Activated naive CD8-positive, alpha-beta T cell treated with anti-CD3 and anti-CD28 coated beads, Interleukin-2, amount 50 U/mL, for 24 hours (primary cell): ENCODE measurements around the gene GPR27.
A peak's percentile ranks its signal among the peaks of the same experiment; 100 is the strongest.

Experiments
- ATAC-seq: fragments of 150-1000 bp; cut with Tn5 transposase; one replicate; pipeline ENCODE4 v1.10.0; 2021
- DNase-seq: peaks from one replicate; pipeline ENCODE4 v3.0.0; 2021
- H3K27ac Mint-ChIP-seq: one replicate; pipeline ENCODE4 v1.8.0; 2021; ENCODE audit warnings: mild to moderate bottlenecking, mixed read lengths
- H3K27me3 Mint-ChIP-seq: one replicate; pipeline ENCODE4 v1.8.0; 2021; ENCODE audit warnings: mixed read lengths
- H3K36me3 Mint-ChIP-seq: one replicate; pipeline ENCODE4 v1.8.0; 2021; ENCODE audit warnings: low read depth, mixed read lengths
- H3K4me1 Mint-ChIP-seq: one replicate; pipeline ENCODE4 v1.8.0; 2021; ENCODE audit warnings: mixed read lengths
- H3K4me3 Mint-ChIP-seq: one replicate; pipeline ENCODE4 v1.8.0; 2021; ENCODE audit warnings: mild to moderate bottlenecking, moderate library complexity, mixed read lengths
- H3K9me3 Mint-ChIP-seq: one replicate; pipeline ENCODE4 v1.8.0; 2021; ENCODE audit warnings: mixed read lengths

GPR27 gene

DNA sequence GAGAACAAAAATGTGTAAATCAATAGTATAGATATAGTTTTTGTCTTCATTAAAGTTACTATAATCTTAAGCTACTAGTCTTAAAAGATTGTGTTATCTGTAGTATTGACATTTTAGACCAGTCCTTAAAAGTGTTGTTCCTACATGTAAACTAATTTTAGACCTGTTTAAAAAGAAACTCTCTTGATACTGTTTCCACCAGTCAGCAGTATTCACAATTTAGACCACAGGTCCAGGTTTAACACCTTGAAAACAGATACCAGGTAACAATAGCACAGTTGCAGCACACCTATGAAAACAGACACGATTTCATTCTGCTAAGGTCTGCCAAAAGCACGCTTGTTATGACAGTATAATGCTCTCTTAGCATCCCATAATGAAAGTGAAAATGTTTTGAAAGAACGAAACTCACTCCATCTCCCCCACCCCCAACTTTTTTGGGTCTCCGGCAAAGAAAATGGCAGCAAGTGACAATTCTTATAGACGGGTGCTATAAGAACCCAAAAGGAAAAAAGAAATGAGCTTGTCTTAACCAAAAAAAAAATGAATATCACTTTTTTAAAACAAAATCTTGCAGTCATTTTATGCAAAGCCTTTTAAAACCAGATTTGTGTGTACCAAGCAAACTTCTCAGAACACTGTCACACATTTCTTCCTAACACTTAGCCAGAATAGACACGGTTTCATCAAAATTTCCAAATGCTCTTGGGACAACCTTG, 30.0 kb upstream of the GPR27 start:
- peak overlapping the region; percentile 79 for H3K4me3 Mint-ChIP-seq
- peak; percentile 47 for DNase-seq
- H3K4me1 Mint-ChIP-seq, result peaks cover 67% of the 10 kb centered on the region
- no peaks in the 10 kb centered on the region for H3K36me3 Mint-ChIP-seq
- no peaks in the 10 kb centered on the region for H3K27me3 Mint-ChIP-seq
- ATAC-seq, result peak; percentile 44
- peak overlapping the region; percentile 87 for H3K27ac Mint-ChIP-seq
- H3K9me3 Mint-ChIP-seq, result no peaks in the 10 kb centered on the region

DNA sequence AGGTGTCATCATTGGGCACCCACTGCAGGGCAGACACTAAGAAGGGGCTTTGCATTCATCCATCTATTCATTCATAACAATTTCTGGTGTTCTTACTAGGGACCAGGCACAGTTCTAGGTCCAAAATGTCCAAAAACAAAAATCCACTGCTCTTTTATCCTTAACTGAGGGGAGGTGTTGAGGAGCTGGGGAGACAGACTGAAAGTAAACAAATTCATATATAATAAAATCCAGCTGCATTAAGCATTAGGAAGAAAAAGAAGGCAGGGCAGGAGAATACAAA, 29.5 kb upstream of the GPR27 start:
- no peak for ATAC-seq
- no peaks in the 10 kb centered on the region for H3K36me3 Mint-ChIP-seq
- H3K27me3 Mint-ChIP-seq, result no peaks in the 10 kb centered on the region
- no peak for DNase-seq
- peak overlapping the region; percentile 87 for H3K27ac Mint-ChIP-seq
- H3K4me3 Mint-ChIP-seq, result peak overlapping the region; percentile 79
- H3K9me3 Mint-ChIP-seq, result no peaks in the 10 kb centered on the region
- peaks cover 62% of the 10 kb centered on the region for H3K4me1 Mint-ChIP-seq

GRCh38 chr3:71724584-71725270, 28.9 kb upstream of the GPR27 start:
- Mint-ChIP-seq H3K4me3 (peak overlapping the region; percentile 79), H3K9me3 (no peaks in the 10 kb centered on the region), H3K4me1 (peaks cover 62% of the 10 kb centered on the region), H3K27ac (peak overlapping the region; percentile 87), H3K27me3 (no peaks in the 10 kb centered on the region), H3K36me3 (no peaks in the 10 kb centered on the region)
- DNase-seq (peak; percentile 53), ATAC-seq (peak; percentile 30)

GRCh38 chr3:71725271-71725991, 28.2 kb upstream of the GPR27 start, which contains the start of gene EIF4E3:
Gene EIF4E3, minus strand, starts transcription at chr3:71725402. Its CDS starts 35 bp downstream, at chr3:71725367.
- H3K9me3 Mint-ChIP-seq, result no peaks in the 10 kb centered on the region

GRCh38 chr3:71726146-71726545, 27.5 kb upstream of the GPR27 start:
- Mint-ChIP-seq H3K4me1 (peaks cover 60% of the 10 kb centered on the region), H3K9me3 (no peaks in the 10 kb centered on the region), H3K4me3 (peak overlapping the region; percentile 91), H3K27me3 (no peaks in the 10 kb centered on the region), H3K27ac (peak overlapping the region; percentile 92), H3K36me3 (no peaks in the 10 kb centered on the region)
- peak; percentile 26 for ATAC-seq
- peak; percentile 31 for DNase-seq

More at GRCh38 chr3:71725271-71725991, 28.2 kb upstream of the GPR27 start, which contains the start of gene EIF4E3:
- ATAC-seq (peak; percentile 27), DNase-seq (peak; percentile 42)
- H3K4me1 Mint-ChIP-seq, result peaks cover 65% of the 10 kb centered on the region
- H3K4me3 Mint-ChIP-seq, result peak within 1 kb of the TSS; percentile 91
- peak within 1 kb of the TSS; percentile 92 for H3K27ac Mint-ChIP-seq
- H3K27me3 Mint-ChIP-seq, result no peaks in the 10 kb centered on the region
- H3K36me3 Mint-ChIP-seq, result no peaks in the 10 kb centered on the region

GRCh38 chr3:71728632-71729342, 24.9 kb upstream of the GPR27 start:
- Mint-ChIP-seq H3K9me3 (no peaks in the 10 kb centered on the region), H3K4me1 (peaks cover 34% of the 10 kb centered on the region), H3K27ac (no peak overlapping the region), H3K4me3 (no peak overlapping the region), H3K27me3 (no peaks in the 10 kb centered on the region), H3K36me3 (no peaks in the 10 kb centered on the region)
- ATAC-seq, result no peak
- no peak for DNase-seq

DNA sequence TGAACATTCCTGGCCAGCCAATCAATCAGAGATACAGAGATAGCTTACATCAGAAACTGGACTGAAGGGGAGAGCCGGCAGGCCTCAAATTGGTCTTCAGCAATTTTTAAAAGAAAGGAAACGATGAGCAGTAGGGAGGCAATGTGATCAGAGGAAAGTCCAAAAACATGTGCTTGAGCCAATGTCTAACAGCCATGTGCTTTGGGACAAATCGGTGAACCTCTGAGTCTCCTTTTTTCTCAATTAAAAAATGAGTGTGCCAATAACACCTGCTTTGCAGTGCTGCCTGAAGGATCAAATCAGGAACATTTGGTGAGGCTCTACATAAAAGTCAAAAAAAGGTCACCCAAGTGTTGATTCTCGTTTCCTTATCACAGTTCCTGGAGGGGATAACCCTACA, 21.0 kb upstream of the GPR27 start:
- ATAC-seq, result no peak
- Mint-ChIP-seq H3K4me1 (peaks cover 15% of the 10 kb centered on the region), H3K9me3 (peaks cover 8% of the 10 kb centered on the region), H3K27me3 (peaks cover 4% of the 10 kb centered on the region), H3K27ac (no peak overlapping the region), H3K36me3 (no peaks in the 10 kb centered on the region), H3K4me3 (no peak overlapping the region)
- DNase-seq, result no peak

DNA sequence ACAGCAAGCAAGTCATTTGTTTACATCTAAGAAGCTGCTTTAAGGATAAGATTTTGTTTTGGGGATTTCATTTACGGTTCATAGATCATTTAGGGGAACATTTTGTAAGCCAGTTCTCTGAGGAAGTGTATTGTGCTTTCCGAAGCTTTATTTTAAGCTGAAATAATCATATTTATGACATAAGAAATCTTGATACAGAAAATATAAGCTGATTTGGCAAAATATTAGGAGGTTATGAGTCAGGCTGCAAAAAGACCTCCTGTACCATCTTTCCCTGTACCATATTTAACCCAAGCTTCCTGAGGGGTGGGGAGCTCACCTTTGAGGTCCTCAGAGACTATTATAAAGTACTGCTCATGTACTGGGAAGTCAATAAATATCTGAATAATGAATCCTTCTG, 20.3 kb upstream of the GPR27 start:
- H3K36me3 Mint-ChIP-seq, result no peaks in the 10 kb centered on the region
- peaks cover 13% of the 10 kb centered on the region for H3K4me1 Mint-ChIP-seq
- no peak overlapping the region for H3K27ac Mint-ChIP-seq
- no peak for DNase-seq
- peaks cover 12% of the 10 kb centered on the region for H3K9me3 Mint-ChIP-seq
- ATAC-seq, result no peak
- peaks cover 6% of the 10 kb centered on the region for H3K27me3 Mint-ChIP-seq
- no peak overlapping the region for H3K4me3 Mint-ChIP-seq

DNA sequence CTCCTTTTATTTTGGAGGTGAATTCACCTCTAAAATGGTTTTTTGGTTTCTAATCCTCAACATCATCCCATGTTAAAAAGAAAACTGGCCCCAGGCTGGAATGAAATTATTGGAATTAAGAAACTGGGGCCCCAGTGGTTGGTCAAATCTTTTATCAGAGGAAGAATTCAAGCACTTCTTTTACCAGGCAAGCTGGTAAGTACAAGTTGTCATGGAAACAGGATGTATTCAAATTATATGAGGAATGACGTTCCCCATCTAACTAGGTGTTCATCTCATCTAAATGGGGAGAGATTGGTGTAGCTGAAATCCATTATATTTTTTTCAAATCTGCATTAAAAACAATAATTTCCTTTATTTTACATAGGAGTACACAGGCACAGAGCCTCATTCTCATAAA, 18.8 kb upstream of the GPR27 start:
- H3K27me3 Mint-ChIP-seq, result peaks cover 6% of the 10 kb centered on the region
- H3K4me1 Mint-ChIP-seq, result peaks cover 6% of the 10 kb centered on the region
- H3K9me3 Mint-ChIP-seq, result peaks cover 12% of the 10 kb centered on the region
- H3K36me3 Mint-ChIP-seq, result no peaks in the 10 kb centered on the region
- no peak overlapping the region for H3K27ac Mint-ChIP-seq
- no peak overlapping the region for H3K4me3 Mint-ChIP-seq
- DNase-seq (no peak), ATAC-seq (no peak)

DNA sequence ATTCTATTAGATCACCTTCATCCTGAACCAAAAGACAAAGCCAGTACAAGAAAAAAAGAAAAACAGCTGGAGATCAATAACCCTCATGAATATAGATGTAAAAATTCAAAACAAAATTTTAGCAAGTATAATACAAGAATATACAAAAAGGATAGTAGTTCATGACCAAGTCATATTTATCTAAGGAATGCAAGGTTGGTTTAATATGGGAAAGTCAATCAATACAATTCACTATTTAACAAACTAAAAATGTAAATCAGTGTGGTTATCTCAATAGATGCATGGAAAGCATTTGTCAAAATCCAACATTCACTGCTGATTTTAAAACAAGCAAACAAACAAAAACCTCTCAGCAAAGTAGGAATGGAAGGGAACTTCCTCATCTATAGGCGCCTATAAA, 11.0 kb upstream of the GPR27 start:
- peaks cover 2% of the 10 kb centered on the region for H3K27me3 Mint-ChIP-seq
- no peak overlapping the region for H3K27ac Mint-ChIP-seq
- no peaks in the 10 kb centered on the region for H3K4me1 Mint-ChIP-seq
- DNase-seq, result no peak
- H3K4me3 Mint-ChIP-seq, result no peak overlapping the region
- no peak for ATAC-seq
- peaks cover 38% of the 10 kb centered on the region for H3K9me3 Mint-ChIP-seq
- peaks cover 2% of the 10 kb centered on the region for H3K36me3 Mint-ChIP-seq

GRCh38 chr3:71744738-71745137, 8.9 kb upstream of the GPR27 start:
- H3K27ac Mint-ChIP-seq, result no peak overlapping the region
- no peaks in the 10 kb centered on the region for H3K4me1 Mint-ChIP-seq
- H3K27me3 Mint-ChIP-seq, result no peaks in the 10 kb centered on the region
- peaks cover 34% of the 10 kb centered on the region for H3K9me3 Mint-ChIP-seq
- DNase-seq, result no peak
- H3K36me3 Mint-ChIP-seq, result peaks cover 2% of the 10 kb centered on the region
- ATAC-seq, result no peak
- no peak overlapping the region for H3K4me3 Mint-ChIP-seq

GRCh38 chr3:71751602-71752001, 2.1 kb upstream of the GPR27 start:
- DNase-seq, result no peak

GRCh38 chr3:71752831-71753700, 589 bp upstream of the GPR27 start:
- peak overlapping the region; percentile 48 for H3K4me3 Mint-ChIP-seq
- no peak overlapping the region for H3K27ac Mint-ChIP-seq
- peaks cover 48% of the 10 kb centered on the region for H3K27me3 Mint-ChIP-seq
- DNase-seq, result no peak
- no peaks in the 10 kb centered on the region for H3K36me3 Mint-ChIP-seq
- no peaks in the 10 kb centered on the region for H3K9me3 Mint-ChIP-seq
- peaks cover 5% of the 10 kb centered on the region for H3K4me1 Mint-ChIP-seq
- no peak for ATAC-seq

More at GRCh38 chr3:71751602-71752001, 2.1 kb upstream of the GPR27 start:
- Mint-ChIP-seq H3K36me3 (no peaks in the 10 kb centered on the region), H3K4me1 (peaks cover 5% of the 10 kb centered on the region), H3K4me3 (no peak overlapping the region), H3K27ac (no peak overlapping the region), H3K27me3 (peaks cover 42% of the 10 kb centered on the region), H3K9me3 (no peaks in the 10 kb centered on the region)
- ATAC-seq, result no peak
